Colonic mucosa (tissue), 4 donors: ENCODE results near the gene ATP6V0C. TPM values are rescaled to one million over a fixed set of nuclear protein-coding genes. Genes with fewer than 3 reads are reported as not detected.

Source experiments
- DNase-seq: peaks from one replicate; pipeline ENCODE4 v3.0.0-alpha.2; 2020
- H3K27ac ChIP-seq: fragments of 200-600 bp; one replicate; pipeline ENCODE4 v1.8.0; 2021
- H3K27me3 ChIP-seq: fragments of 200-600 bp; one replicate; pipeline ENCODE4 v1.8.0; 2021
- H3K36me3 ChIP-seq: fragments of 200-600 bp; one replicate; pipeline ENCODE4 v1.8.0; 2021
- H3K4me1 ChIP-seq: fragments of 200-600 bp; one replicate; pipeline ENCODE4 v1.8.0; 2021; ENCODE audit warnings: mild to moderate bottlenecking
- H3K4me3 ChIP-seq: fragments of 200-600 bp; one replicate; pipeline ENCODE4 v1.8.0; 2021
- H3K9ac ChIP-seq, 2 donors: one replicate each; pipeline ENCODE4 v1.7.0; 2013; ENCODE audit warnings: control low read depth in 2 of 2, low read depth in 2 of 2, low read length in 2 of 2
- H3K9me3 ChIP-seq: fragments of 200-600 bp; one replicate; pipeline ENCODE4 v1.8.0; 2021
- CTCF ChIP-seq: fragments of 200-600 bp; IDR thresholded peaks from one replicate; pipeline ENCODE4 v1.8.0; 2022; ENCODE audit warnings: antibody characterized with exemption, mild to moderate bottlenecking
- intact Hi-C: fragments of 100-400 bp; cut with DNase I; formaldehyde crosslinking; loops from one replicate; pipeline ENCODE4 v1.14.1; 2022
- total RNA-seq, 2 donors: library from RNA; stranded (reverse); fragmentation: NEBNext Ultra II Directional in 1 of 2; extraction: Animal tissue kit (Norgen Biotek cat#: 25700) in 1 of 2; gene quantifications; one replicate each; pipeline ENCODE4 v1.2.1, GENCODE V29; 2021
- donor health status: healthy.
- donor health status: DM: no; HTN: no; CAD: no.
- donor health status: DM: no; HTN: no; CAD: no.

ATP6V0C gene
- 100 to 1,000 TPM; 240 to 336 TPM for total RNA-seq

- peak; percentile 94 for DNase-seq
- intact Hi-C loops, result loop anchor here (10.0 kb wide), 1 partner anchor 309 kb away; the partner anchor contains the start of gene MLST8
- no peak for TF ChIP-seq CTCF
- peaks cover 20% of the 10 kb centered on the region for H3K4me1 ChIP-seq
- no peaks in the 10 kb centered on the region for H3K27me3 ChIP-seq
- H3K36me3 ChIP-seq, result no peaks in the 10 kb centered on the region
- no peaks in the 10 kb centered on the region for H3K9me3 ChIP-seq
- H3K27ac ChIP-seq, result peak within 1 kb of the TSS; percentile 79
- H3K4me3 ChIP-seq, result peak within 1 kb of the TSS; percentile 58
- peak within 1 kb of the TSS; percentile 98 to 99 for H3K9ac ChIP-seq
Measured at GRCh38 chr16:2513405-2514332, at the start of gene ATP6V0C. Gene ATP6V0C, plus strand, starts transcription at chr16:2513952. Its CDS starts 152 bp downstream, at chr16:2514104.

GRCh38 chr16:2464333-2464732 is 49.4 kb upstream of the ATP6V0C start:
- no peak for TF ChIP-seq CTCF
- intact Hi-C loops, result no loop called here
- H3K4me1 ChIP-seq, result no peaks in the 10 kb centered on the region
- no peak overlapping the region for H3K27ac ChIP-seq
- H3K4me3 ChIP-seq, result no peak overlapping the region
- H3K9ac ChIP-seq, result no peak overlapping the region
- no peaks in the 10 kb centered on the region for H3K36me3 ChIP-seq
- H3K27me3 ChIP-seq, result peaks cover 19% of the 10 kb centered on the region
- H3K9me3 ChIP-seq, result no peaks in the 10 kb centered on the region
- DNase-seq, result no peak

GRCh38 chr16:2465653-2466415 is 47.9 kb upstream of the ATP6V0C start:
- DNase-seq, result no peak
- no peaks in the 10 kb centered on the region for H3K36me3 ChIP-seq
- H3K9me3 ChIP-seq, result no peaks in the 10 kb centered on the region
- no peak overlapping the region for H3K9ac ChIP-seq
- no peak overlapping the region for H3K4me3 ChIP-seq
- no peaks in the 10 kb centered on the region for H3K4me1 ChIP-seq
- intact Hi-C loops, result no loop called here
- no peak for TF ChIP-seq CTCF
- no peak overlapping the region for H3K27ac ChIP-seq
- H3K27me3 ChIP-seq, result peaks cover 34% of the 10 kb centered on the region

DNA sequence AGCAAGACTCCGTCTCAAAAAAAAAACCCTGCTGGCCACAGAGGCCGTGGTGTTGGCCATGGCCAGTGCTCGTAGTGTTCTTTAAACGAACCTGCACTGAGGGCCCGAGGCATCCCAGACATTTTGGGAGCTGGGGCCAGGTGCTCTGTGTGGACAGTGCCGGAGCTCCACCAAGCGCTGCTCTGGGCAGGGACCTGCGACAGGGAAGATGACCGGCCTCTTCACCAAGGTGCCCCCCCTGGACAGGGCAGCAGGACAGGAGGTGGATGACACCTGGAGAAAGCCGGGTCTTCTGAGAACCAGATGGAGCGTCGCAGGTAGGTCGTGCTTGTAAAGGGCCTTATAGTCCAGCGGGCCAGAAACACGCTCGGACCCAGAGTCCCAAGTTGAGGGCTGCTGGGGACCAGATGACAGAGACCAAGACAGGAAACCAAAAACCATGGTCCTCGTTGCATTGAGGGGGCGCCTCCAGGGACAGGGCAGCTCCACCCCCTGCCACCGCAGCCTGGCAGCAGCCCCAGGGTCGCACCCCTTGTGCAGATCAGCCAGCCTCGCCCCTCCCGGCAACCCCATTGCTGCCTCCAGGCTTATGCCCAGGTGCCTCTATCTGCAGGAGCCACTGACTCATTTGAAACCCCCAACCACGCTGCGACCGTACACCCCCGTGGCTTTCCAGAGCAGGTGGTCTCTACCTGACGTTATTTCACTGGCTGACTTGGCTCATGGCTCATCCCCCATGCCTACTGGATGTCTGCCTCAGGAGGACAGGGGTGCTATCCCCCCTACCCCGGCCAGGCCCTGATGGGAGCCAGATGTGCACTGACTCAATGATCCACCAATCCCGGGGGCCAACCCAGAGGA is 46.9 kb upstream of the ATP6V0C start:
- no peak overlapping the region for H3K27ac ChIP-seq
- no peak for DNase-seq
- H3K4me3 ChIP-seq, result peak overlapping the region; percentile 42
- H3K27me3 ChIP-seq, result peaks cover 44% of the 10 kb centered on the region
- H3K9me3 ChIP-seq, result no peaks in the 10 kb centered on the region
- intact Hi-C loops, result no loop called here
- no peaks in the 10 kb centered on the region for H3K36me3 ChIP-seq
- H3K9ac ChIP-seq, result no peak overlapping the region
- H3K4me1 ChIP-seq, result peaks cover 6% of the 10 kb centered on the region
- no peak for TF ChIP-seq CTCF
